Glutamatergic neuron (in vitro differentiated cells): ENCODE data around the gene GLI3. TPM values are rescaled to one million over a fixed set of nuclear protein-coding genes. Genes with fewer than 3 reads are reported as not detected.

Experiments used
- DNase-seq: peaks from one replicate; pipeline ENCODE4 v3.0.0; 2022
- H3K27ac Mint-ChIP-seq: one replicate; pipeline ENCODE4 v1.8.0; 2020; ENCODE audit warnings: mild to moderate bottlenecking, mixed read lengths, inconsistent platforms; ENCODE audit not compliant: unreplicated experiment
- H3K27me3 Mint-ChIP-seq: one replicate; pipeline ENCODE4 v1.8.0; 2020; ENCODE audit warnings: mild to moderate bottlenecking, moderate library complexity, mixed read lengths, inconsistent platforms; ENCODE audit not compliant: unreplicated experiment
- H3K36me3 Mint-ChIP-seq: one replicate; pipeline ENCODE4 v1.8.0; 2020; ENCODE audit warnings: mild to moderate bottlenecking, mixed read lengths, inconsistent platforms; ENCODE audit not compliant: unreplicated experiment
- H3K4me1 Mint-ChIP-seq: one replicate; pipeline ENCODE4 v1.8.0; 2020; ENCODE audit warnings: mild to moderate bottlenecking, low read depth, mixed read lengths, inconsistent platforms; ENCODE audit not compliant: unreplicated experiment
- H3K4me3 Mint-ChIP-seq: one replicate; pipeline ENCODE4 v1.8.0; 2020; ENCODE audit warnings: mild to moderate bottlenecking, mixed read lengths, inconsistent platforms; ENCODE audit not compliant: unreplicated experiment
- H3K9me3 Mint-ChIP-seq: one replicate; pipeline ENCODE4 v1.8.0; 2020; ENCODE audit warnings: mild to moderate bottlenecking, moderate library complexity, mixed read lengths, inconsistent platforms; ENCODE audit not compliant: unreplicated experiment
- total RNA-seq: library from RNA; stranded (reverse); fragmentation: NEBNext Ultra II Directional; extraction: Animal tissue kit (Norgen Biotek cat#: 25700); gene quantifications from one replicate; pipeline ENCODE4 v1.2.1, GENCODE V29; 2021; ENCODE audit not compliant: unreplicated experiment
- TF ChIP-seq, protein P1 (sequence below): fragments of 200-600 bp; sonication (generic); IDR thresholded peaks from one replicate; pipeline ENCODE4 v1.5.0; 2021; ENCODE audit not compliant: partially characterized antibody, unreplicated experiment

Gene GLI3
- total RNA-seq, 1 donor from 2014 or later, result 2.9 TPM

DNA sequence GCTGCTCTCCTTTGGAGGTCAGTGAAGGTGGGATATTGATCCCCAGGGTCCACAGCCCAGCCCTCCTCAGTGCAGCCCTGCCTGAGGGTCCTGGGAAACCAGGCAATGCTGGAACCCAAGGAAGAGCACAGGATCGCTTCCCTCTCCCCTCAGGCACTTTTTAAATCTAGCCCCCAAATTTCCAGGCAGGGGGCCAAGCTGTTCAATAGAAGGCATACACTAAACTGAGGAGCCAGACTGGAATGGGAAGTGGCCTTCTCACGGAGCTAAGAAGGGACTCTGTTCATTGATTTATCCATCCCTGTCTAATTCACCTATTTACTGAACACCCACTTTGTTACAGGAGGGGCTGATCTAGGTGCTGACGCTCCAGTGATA, 60.3 kb downstream of the GLI3 start:
- TF ChIP-seq, protein P1, sequence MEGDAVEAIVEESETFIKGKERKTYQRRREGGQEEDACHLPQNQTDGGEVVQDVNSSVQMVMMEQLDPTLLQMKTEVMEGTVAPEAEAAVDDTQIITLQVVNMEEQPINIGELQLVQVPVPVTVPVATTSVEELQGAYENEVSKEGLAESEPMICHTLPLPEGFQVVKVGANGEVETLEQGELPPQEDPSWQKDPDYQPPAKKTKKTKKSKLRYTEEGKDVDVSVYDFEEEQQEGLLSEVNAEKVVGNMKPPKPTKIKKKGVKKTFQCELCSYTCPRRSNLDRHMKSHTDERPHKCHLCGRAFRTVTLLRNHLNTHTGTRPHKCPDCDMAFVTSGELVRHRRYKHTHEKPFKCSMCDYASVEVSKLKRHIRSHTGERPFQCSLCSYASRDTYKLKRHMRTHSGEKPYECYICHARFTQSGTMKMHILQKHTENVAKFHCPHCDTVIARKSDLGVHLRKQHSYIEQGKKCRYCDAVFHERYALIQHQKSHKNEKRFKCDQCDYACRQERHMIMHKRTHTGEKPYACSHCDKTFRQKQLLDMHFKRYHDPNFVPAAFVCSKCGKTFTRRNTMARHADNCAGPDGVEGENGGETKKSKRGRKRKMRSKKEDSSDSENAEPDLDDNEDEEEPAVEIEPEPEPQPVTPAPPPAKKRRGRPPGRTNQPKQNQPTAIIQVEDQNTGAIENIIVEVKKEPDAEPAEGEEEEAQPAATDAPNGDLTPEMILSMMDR, result no peak
- H3K4me3 Mint-ChIP-seq, result no peak overlapping the region
- no peak for DNase-seq
- H3K27me3 Mint-ChIP-seq, result peaks cover 2% of the 10 kb centered on the region
- no peaks in the 10 kb centered on the region for H3K4me1 Mint-ChIP-seq
- no peak overlapping the region for H3K27ac Mint-ChIP-seq
- H3K36me3 Mint-ChIP-seq, result no peaks in the 10 kb centered on the region
- H3K9me3 Mint-ChIP-seq, result peaks cover 5% of the 10 kb centered on the region

DNA sequence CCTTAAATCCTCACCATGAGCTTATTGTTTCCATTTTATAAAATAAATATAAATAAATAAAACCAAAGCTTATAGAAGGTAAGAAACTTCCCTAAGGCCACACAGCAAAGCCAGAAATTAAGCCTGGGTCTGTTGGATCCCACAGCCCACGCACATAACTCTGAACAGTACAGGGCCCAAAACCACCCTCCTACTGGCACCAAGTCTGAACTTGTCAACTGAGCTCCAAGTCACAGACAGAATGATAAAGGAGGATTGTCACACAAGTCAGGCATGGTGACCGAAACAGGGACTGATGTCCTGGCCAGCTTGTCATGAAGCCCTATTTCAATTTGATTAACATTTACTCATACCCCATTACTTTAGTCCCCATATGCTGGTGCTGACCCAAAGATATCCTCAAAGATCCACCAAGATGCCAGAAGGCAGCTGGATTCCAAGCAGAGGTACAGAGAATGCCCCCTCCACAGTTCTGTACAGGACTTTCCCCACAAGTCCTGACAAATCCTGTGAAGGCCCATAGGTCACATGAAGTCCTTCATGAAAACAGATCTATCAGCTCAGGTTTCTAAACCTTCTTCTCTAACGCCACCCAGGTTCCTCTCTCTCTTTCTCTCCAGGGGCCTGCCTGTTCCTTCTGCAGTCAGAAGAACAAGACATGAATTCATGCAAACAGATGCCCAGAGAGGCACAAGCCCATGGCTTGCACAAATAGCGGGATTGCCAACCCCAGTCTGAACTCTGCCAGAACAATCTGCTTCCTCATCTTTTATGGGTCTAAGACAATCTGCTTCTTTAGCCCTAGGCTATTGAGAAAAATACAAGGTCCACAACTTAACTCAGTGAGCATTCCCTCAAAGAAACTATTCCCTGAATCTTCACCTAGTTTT, 60.9 kb downstream of the GLI3 start:
- Mint-ChIP-seq H3K36me3 (no peaks in the 10 kb centered on the region), H3K27ac (no peak overlapping the region), H3K27me3 (peaks cover 2% of the 10 kb centered on the region), H3K4me3 (no peak overlapping the region), H3K9me3 (peaks cover 5% of the 10 kb centered on the region), H3K4me1 (peaks cover 1% of the 10 kb centered on the region)
- no peak for DNase-seq
- TF ChIP-seq, protein P1, result no peak

DNA sequence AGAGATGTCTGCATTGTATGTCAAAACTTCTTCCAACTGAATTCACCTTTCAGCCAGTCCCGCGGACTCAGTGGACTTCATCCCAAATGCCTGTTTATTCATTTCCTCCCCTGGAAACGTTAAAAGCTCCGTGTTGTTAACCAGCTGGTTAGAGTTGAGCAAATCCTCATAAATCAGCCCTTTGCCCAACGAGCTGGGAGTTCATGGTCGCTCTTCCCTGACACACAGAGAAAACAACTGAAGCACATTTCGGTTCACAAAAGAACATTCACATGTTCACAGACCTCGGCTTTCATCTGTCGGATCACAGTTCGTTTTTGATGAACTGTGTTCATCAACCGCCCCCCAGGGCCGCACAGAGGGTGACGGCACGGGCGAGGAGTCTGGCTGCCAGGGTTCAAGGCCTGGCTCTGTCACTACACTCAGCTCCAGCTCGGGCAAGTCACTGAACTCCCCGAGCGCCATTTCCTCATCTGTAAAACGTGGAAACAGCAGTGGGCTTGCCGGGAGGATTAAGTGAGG, 62.6 kb downstream of the GLI3 start:
- peaks cover 4% of the 10 kb centered on the region for H3K27me3 Mint-ChIP-seq
- peaks cover 1% of the 10 kb centered on the region for H3K4me1 Mint-ChIP-seq
- no peak overlapping the region for H3K4me3 Mint-ChIP-seq
- TF ChIP-seq, protein P1, result no peak
- no peak overlapping the region for H3K27ac Mint-ChIP-seq
- H3K9me3 Mint-ChIP-seq, result peaks cover 5% of the 10 kb centered on the region
- DNase-seq, result no peak
- H3K36me3 Mint-ChIP-seq, result no peaks in the 10 kb centered on the region

DNA sequence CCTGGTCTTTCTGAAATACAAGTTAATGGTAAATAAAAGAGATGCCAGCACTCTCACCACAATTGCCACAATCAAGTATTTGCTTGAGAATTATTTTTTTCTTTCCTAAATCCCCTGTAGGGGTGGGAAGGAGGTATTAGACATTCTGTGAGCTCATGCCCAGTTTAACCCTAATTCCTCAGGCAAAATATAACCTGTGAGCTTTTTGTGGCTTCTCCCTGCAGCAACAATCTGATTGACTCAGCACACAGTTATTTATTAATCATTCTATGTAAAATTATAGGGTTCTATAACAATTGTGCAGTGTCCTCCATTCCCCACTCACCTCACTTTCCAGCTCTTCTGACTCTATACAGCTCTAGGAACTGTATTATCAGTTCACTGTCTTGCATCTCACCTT, 66.3 kb downstream of the GLI3 start:
- H3K27ac Mint-ChIP-seq, result no peak overlapping the region
- peaks cover 1% of the 10 kb centered on the region for H3K4me1 Mint-ChIP-seq
- H3K9me3 Mint-ChIP-seq, result no peaks in the 10 kb centered on the region
- H3K4me3 Mint-ChIP-seq, result no peak overlapping the region
- no peak for DNase-seq
- TF ChIP-seq, protein P1, result no peak
- no peaks in the 10 kb centered on the region for H3K36me3 Mint-ChIP-seq
- peaks cover 2% of the 10 kb centered on the region for H3K27me3 Mint-ChIP-seq

DNA sequence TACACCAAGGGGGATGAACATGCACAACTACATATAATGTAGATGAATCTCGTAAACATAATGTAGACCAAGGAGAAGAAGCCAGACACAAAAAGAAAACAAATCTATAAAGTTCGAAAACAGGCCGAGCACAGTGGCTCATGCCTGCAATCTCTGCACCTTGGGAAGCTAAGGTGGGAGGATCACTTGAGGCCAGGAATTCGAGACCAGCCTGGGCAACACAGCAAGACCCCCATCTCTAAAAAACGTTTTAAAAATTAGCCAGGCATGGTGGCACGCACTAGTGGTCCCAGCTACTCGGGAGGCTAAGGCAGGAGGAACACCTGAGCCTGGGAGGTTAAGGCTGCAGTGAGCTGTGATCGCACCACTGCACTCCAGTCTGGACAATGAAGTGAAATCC, 68.5 kb downstream of the GLI3 start:
- Mint-ChIP-seq H3K36me3 (no peaks in the 10 kb centered on the region), H3K9me3 (no peaks in the 10 kb centered on the region), H3K4me1 (peaks cover 1% of the 10 kb centered on the region), H3K4me3 (no peak overlapping the region), H3K27me3 (peaks cover 2% of the 10 kb centered on the region), H3K27ac (no peak overlapping the region)
- TF ChIP-seq, protein P1, result no peak
- no peak for DNase-seq
